ENCODE data around the gene TEX19. TPM values are rescaled to one million over a fixed set of nuclear protein-coding genes. Genes with fewer than 3 reads are reported as not detected.

Gene TEX19
- total and polyA plus RNA-seq, 9 of the 15 experiments (the other 6 are each of a cell fraction or from before 2014, with no cell fraction given), result 0.10 to 4.9 (median 1.9) TPM

DNA sequence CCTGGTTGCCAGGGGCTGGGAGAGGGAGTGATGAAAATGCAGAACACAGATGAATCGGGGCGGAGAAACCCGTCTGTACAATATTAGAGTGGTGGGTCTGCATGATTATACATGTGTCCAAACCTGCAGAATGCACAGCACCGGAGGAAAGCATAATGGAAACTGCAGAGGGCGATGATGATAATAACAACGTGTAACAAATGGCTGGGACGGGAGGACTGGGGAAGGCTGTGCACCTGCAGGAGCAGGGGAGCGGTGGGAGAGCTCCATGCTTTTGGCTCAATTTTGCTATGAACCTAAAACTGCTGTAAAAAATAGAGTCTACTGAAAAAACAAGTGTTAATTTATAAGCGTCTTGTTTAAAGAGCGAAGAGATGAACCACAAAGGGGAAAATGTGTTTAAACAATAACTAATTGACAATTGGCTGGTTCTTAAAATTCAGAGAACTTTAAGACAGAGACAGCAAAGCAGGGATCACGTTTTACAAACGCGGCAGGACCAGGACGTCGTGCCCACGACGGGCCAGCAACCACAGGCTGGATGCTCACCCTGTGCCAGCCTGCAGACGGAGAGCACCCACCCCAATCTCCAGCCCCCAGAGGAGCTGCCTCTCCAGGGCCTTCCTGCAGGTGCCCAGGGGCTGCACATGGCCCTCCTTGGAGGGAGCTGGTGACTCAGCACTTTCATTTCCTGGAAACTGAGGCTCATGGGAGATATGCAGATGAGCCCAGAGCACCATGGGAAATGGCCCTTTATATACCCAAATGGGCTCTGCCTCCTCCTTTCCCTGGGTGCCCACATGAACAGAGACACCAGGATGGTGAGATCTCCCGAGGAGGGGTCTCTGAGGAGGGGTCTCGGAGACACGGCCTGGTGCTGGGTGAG lies at the start of gene TEX19 (continued):
- TF ChIP-seq ESRRA (IDR thresholded peaks at IDR 0.05; ENCODE audit: borderline replicate concordance, low read depth) (no peak), SRF (CRISPR knock-in tag; IDR thresholded peaks at IDR 0.05) (no peak), KAT7 (CRISPR knock-in tag; IDR thresholded peaks at IDR 0.05; ENCODE audit: borderline replicate concordance) (no peak), MBD2 (IDR thresholded peaks at IDR 0.05; ENCODE audit: borderline replicate concordance, low read depth) (no peak), ZNF282 (CRISPR knock-in tag; IDR thresholded peaks at IDR 0.05) (peak; percentile 75), PBX2 (CRISPR knock-in tag; IDR thresholded peaks at IDR 0.05; ENCODE audit: low read depth) (no peak), PBX2 (tag; conservative IDR thresholded peaks at IDR 0.05; ENCODE audit: low read depth) (no peak), E2F3 (CRISPR knock-in tag; IDR thresholded peaks at IDR 0.05) (no peak), ZNF668 (CRISPR knock-in tag; IDR thresholded peaks at IDR 0.05) (peak; percentile 17; the same call in 1 of the 2 replicates), CTCFL (IDR thresholded peaks at IDR 0.05; ENCODE audit: borderline replicate concordance, insufficient read depth, low read depth, low read length, poor library complexity, severe bottlenecking) (peak; percentile 42), ZNF140 (CRISPR knock-in tag; IDR thresholded peaks at IDR 0.05) (no peak)
- TF ChIP-seq, protein P1, sequence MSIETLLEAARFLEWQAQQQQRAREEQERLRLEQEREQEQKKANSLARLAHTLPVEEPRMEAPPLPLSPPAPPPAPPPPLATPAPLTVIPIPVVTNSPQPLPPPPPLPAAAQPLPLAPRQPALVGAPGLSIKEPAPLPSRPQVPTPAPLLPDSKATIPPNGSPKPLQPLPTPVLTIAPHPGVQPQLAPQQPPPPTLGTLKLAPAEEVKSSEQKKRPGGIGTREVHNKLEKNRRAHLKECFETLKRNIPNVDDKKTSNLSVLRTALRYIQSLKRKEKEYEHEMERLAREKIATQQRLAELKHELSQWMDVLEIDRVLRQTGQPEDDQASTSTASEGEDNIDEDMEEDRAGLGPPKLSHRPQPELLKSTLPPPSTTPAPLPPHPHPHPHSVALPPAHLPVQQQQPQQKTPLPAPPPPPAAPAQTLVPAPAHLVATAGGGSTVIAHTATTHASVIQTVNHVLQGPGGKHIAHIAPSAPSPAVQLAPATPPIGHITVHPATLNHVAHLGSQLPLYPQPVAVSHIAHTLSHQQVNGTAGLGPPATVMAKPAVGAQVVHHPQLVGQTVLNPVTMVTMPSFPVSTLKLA (conservative IDR thresholded peaks at IDR 0.05), result peak; percentile 30 to 56; a peak in 2 of 4 replicates
- TF ChIP-seq, protein P2, sequence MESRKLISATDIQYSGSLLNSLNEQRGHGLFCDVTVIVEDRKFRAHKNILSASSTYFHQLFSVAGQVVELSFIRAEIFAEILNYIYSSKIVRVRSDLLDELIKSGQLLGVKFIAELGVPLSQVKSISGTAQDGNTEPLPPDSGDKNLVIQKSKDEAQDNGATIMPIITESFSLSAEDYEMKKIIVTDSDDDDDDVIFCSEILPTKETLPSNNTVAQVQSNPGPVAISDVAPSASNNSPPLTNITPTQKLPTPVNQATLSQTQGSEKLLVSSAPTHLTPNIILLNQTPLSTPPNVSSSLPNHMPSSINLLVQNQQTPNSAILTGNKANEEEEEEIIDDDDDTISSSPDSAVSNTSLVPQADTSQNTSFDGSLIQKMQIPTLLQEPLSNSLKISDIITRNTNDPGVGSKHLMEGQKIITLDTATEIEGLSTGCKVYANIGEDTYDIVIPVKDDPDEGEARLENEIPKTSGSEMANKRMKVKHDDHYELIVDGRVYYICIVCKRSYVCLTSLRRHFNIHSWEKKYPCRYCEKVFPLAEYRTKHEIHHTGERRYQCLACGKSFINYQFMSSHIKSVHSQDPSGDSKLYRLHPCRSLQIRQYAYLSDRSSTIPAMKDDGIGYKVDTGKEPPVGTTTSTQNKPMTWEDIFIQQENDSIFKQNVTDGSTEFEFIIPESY (CRISPR knock-in tag; IDR thresholded peaks at IDR 0.05), result peak; percentile 57; the same call in 1 of the 2 replicates
- TF ChIP-seq, protein P3, sequence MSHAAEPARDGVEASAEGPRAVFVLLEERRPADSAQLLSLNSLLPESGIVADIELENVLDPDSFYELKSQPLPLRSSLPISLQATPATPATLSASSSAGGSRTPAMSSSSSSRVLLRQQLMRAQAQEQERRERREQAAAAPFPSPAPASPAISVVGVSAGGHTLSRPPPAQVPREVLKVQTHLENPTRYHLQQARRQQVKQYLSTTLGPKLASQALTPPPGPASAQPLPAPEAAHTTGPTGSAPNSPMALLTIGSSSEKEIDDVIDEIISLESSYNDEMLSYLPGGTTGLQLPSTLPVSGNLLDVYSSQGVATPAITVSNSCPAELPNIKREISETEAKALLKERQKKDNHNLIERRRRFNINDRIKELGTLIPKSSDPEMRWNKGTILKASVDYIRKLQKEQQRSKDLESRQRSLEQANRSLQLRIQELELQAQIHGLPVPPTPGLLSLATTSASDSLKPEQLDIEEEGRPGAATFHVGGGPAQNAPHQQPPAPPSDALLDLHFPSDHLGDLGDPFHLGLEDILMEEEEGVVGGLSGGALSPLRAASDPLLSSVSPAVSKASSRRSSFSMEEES (CRISPR knock-in tag; IDR thresholded peaks at IDR 0.05), result no peak
